ENCODE measurements around the gene CIAPIN1.

The CIAPIN1 gene

DNA sequence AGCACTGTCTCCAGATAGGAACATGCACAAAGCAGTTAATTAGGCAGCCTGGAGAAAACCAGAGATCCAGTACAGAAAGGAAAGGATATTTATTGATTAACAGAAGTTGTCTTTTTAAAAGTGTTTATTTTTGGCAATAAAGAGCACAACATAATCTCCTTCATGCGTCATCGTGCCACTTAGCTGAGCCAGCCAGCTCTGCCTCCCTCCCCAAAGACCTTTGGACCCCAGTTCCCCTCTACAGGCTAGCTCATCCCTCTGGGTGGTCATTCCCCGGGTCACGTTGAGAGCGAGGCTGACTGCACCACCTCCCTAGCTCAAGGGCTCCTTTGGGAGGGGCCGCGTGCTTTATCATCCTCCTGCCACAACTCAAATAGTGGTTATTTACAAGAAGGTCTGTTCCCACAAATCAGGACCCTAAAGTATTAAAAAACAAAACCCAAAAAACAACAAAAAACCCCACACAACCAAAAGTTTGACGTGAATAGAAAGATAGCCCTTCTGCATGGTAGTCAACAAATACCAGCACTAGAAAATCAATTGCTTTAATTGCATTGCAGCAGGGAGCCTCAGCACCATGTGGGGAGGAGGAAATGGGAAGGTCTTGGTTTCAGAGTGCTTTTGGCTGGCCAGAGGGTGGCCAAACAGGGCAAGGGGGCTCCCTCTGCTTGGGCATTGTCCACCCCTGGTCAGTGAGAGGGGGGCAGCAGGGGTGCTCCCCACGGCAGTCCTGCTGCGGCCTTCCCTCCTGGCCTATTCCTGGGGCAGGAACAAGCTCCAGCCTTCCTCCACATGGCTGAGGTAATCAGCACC lies 24.9 kb upstream of the CIAPIN1 start:
- TF ChIP-seq, protein P1, sequence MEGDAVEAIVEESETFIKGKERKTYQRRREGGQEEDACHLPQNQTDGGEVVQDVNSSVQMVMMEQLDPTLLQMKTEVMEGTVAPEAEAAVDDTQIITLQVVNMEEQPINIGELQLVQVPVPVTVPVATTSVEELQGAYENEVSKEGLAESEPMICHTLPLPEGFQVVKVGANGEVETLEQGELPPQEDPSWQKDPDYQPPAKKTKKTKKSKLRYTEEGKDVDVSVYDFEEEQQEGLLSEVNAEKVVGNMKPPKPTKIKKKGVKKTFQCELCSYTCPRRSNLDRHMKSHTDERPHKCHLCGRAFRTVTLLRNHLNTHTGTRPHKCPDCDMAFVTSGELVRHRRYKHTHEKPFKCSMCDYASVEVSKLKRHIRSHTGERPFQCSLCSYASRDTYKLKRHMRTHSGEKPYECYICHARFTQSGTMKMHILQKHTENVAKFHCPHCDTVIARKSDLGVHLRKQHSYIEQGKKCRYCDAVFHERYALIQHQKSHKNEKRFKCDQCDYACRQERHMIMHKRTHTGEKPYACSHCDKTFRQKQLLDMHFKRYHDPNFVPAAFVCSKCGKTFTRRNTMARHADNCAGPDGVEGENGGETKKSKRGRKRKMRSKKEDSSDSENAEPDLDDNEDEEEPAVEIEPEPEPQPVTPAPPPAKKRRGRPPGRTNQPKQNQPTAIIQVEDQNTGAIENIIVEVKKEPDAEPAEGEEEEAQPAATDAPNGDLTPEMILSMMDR (IDR thresholded peaks at IDR 0.05; ENCODE audit: low read depth, low read length, missing control alignments), result no peak
- DNase-seq (ENCODE audit: low read depth), result no peak
- no peak overlapping the region for H3K4me3 ChIP-seq (ENCODE audit: low read depth, low read length)
- in situ Hi-C loops (cut with HindIII; ENCODE audit: low sequenced_read_pairs), result no loop called here

DNA sequence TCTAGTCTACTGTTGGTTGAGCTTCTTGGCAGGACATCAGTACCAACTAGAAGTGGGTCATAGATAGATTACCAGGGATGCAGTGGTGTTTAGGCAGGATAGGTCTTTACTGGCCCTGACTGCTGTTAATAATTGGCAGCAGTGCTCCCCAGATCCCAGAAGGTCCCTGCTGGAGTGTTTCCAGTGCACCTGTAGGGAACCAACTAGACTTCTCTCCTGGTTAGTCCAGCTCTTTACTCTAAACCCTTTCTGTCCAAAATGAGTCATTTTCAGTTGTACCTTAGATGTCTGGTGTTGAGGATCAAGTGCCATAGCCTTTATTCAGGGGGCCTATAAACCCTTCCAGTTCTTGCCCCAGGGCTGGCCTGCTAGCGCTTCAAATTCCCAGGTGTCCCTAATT lies 24.0 kb upstream of the CIAPIN1 start:
- no peak overlapping the region for H3K4me3 ChIP-seq (ENCODE audit: low read depth, low read length)
- in situ Hi-C loops (cut with HindIII; ENCODE audit: low sequenced_read_pairs), result no loop called here
- no peak for DNase-seq (ENCODE audit: low read depth)
- TF ChIP-seq, protein P1 (IDR thresholded peaks at IDR 0.05; ENCODE audit: low read depth, low read length, missing control alignments), result no peak

DNA sequence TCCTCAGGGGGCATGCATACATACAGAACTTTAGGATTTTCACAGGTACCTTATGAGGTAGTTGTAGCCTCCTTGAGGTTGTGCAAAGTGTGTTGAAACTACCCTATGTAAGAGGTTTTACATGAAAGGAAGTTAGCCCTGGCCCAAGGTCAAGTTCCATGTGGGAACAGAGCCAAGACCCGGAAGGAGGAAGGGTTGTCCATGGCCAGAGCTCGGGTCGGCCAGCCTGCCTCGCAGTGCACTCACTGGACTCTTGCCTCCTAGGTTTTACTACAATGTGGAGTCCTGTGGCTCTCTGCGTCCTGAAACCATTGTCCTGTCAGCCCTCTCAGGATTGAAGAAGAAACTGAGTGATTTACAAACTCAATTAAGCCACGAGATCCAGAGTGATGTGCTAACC lies 23.5 kb upstream of the CIAPIN1 start:
- in situ Hi-C loops (cut with HindIII; ENCODE audit: low sequenced_read_pairs), result no loop called here
- TF ChIP-seq, protein P1 (IDR thresholded peaks at IDR 0.05; ENCODE audit: low read depth, low read length, missing control alignments), result no peak
- no peak for DNase-seq (ENCODE audit: low read depth)
- H3K4me3 ChIP-seq (ENCODE audit: low read depth, low read length), result no peak overlapping the region

DNA sequence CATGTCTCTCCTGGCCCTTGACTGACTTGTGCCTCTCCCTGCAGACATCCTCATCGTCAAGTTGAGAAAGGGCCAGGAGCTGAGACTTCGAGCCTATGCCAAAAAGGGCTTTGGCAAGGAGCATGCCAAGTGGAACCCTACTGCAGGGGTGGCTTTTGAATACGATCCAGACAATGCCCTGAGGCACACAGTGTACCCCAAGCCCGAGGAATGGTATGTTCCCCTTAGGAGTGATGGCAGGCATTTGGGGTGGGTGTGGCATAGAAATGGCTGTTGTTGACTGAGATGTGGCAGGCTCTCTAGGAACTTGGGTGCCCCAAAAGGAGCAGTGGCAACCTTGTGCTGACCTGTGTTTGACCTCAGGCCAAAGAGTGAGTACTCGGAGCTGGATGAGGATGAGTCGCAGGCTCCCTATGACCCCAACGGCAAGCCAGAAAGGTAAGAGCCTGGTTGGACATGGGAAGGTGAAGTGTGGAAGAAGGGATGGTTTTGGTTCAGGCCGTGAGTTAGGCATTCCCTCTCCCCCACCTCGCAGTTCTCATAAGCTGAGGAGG lies 22.8 kb upstream of the CIAPIN1 start:
- no peak for DNase-seq (ENCODE audit: low read depth)
- in situ Hi-C loops (cut with HindIII; ENCODE audit: low sequenced_read_pairs), result no loop called here
- TF ChIP-seq, protein P1 (IDR thresholded peaks at IDR 0.05; ENCODE audit: low read depth, low read length, missing control alignments), result no peak
- no peak overlapping the region for H3K4me3 ChIP-seq (ENCODE audit: low read depth, low read length)

DNA sequence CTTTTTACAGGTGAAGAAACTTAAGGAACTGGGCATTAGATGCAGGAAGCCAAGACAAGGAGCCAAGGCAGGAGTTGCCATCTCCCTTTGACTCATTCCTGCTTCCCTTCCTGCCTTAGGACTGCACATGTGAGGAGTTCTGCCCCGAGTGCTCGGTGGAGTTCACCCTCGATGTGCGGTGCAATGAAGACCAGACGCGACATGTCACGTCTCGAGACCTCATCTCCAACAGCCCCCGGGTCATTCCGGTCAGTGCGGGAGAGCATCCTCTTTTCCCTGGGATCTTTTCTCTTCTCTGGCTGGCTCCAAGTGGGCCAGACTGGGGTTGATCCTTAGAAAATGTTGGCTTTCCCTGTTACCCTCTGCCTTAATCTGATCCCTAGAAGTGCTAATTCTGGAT lies 21.9 kb upstream of the CIAPIN1 start:
- H3K4me3 ChIP-seq (ENCODE audit: low read depth, low read length), result no peak overlapping the region
- DNase-seq (ENCODE audit: low read depth), result no peak
- TF ChIP-seq, protein P1 (IDR thresholded peaks at IDR 0.05; ENCODE audit: low read depth, low read length, missing control alignments), result no peak
- in situ Hi-C loops (cut with HindIII; ENCODE audit: low sequenced_read_pairs), result no loop called here

DNA sequence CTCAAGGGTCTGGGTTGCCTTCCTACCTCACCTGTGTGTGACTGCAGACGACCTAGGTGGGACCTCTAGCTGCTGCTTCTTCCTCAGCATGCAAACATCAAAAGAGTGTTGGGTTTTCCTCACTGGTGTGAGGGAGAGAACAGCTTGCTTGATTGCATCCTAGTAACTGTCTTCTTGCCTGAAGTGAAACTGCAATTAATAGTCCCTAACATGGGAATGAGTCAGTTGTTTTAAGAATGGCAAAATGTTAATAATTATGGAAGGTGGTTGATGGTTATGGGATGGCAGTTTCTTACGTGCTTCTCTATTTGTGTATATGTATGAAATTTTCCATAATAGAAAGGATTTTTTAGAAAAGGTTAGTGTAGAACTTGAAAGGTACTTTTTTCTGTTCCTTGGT lies 21.2 kb upstream of the CIAPIN1 start:
- in situ Hi-C loops (cut with HindIII; ENCODE audit: low sequenced_read_pairs), result no loop called here
- no peak for DNase-seq (ENCODE audit: low read depth)

More for the DNA sequence above, 21.2 kb upstream of the CIAPIN1 start:
- TF ChIP-seq, protein P1 (IDR thresholded peaks at IDR 0.05; ENCODE audit: low read depth, low read length, missing control alignments), result no peak
- H3K4me3 ChIP-seq (ENCODE audit: low read depth, low read length), result no peak overlapping the region

All from astrocyte of the cerebellum (primary cell).